ENCODE results near the gene WNT8A.
"Not testable (repeated sequence)": the region's sequence is repeated elsewhere in the genome, so short reads cannot be mapped to it uniquely, and the experiment has no call there.

Gene WNT8A

GRCh38 chr5:138083702-138084101 is at the start of gene WNT8A:
WNT8A (plus strand) TSS chr5:138084033; CDS start chr5:138084128, 95 bp downstream.
- TF ChIP-seq CTCF (conservative IDR thresholded peaks at IDR 0.05; ENCODE audit: low read depth, low read length), result no peak

GRCh38 chr5:138035605-138036537 is 48.0 kb upstream of the WNT8A start:
- peak; percentile 83 for TF ChIP-seq CTCF (conservative IDR thresholded peaks at IDR 0.05; ENCODE audit: low read depth, low read length)
- H3K4me3 ChIP-seq (ENCODE audit: low read depth, low read length), result no peak overlapping the region
- peak; percentile 93 for DNase-seq (ENCODE audit: low read depth)

More at GRCh38 chr5:138083702-138084101, at the start of gene WNT8A:
- DNase-seq (ENCODE audit: low read depth), result no peak
- H3K4me3 ChIP-seq (ENCODE audit: low read depth, low read length), result no peak within 1 kb of the TSS

- no peak for TF ChIP-seq CTCF (conservative IDR thresholded peaks at IDR 0.05; ENCODE audit: low read depth, low read length)
- H3K4me3 ChIP-seq (ENCODE audit: low read depth, low read length), result no peak overlapping the region
- DNase-seq (ENCODE audit: low read depth), result no peak
Observed at GRCh38 chr5:138037271-138037670, 46.6 kb upstream of the WNT8A start.

- TF ChIP-seq CTCF (conservative IDR thresholded peaks at IDR 0.05; ENCODE audit: low read depth, low read length), result no peak
- H3K4me3 ChIP-seq (ENCODE audit: low read depth, low read length), result no peak overlapping the region
- no peak for DNase-seq (ENCODE audit: low read depth)
Observed at GRCh38 chr5:138037907-138038633, 45.8 kb upstream of the WNT8A start.

- no peak for TF ChIP-seq CTCF (conservative IDR thresholded peaks at IDR 0.05; ENCODE audit: low read depth, low read length)
- no peak overlapping the region for H3K4me3 ChIP-seq (ENCODE audit: low read depth, low read length)
- no peak for DNase-seq (ENCODE audit: low read depth)
Observed at GRCh38 chr5:138038826-138039225, 45.0 kb upstream of the WNT8A start.

- not testable (repeated sequence) for DNase-seq (ENCODE audit: low read depth); H3K4me3 ChIP-seq (ENCODE audit: low read depth, low read length)
Observed at GRCh38 chr5:138045283-138045682, 38.5 kb upstream of the WNT8A start.
